IMR-90 (cell line): ENCODE measurements around the gene PIWIL4. TPM values are rescaled to one million over a fixed set of nuclear protein-coding genes. Genes with fewer than 3 reads are reported as not detected.

Experiments used
- ATAC-seq: fragments of 200-7000 bp; cut with Tn5 transposase; 2 replicates; pipeline ENCODE4 v1.9.1; 2020; ENCODE audit warnings: low read depth, mild to moderate bottlenecking, moderate library complexity
- BruUV-seq: library from RNA; stranded (reverse); fragments of 400-500 nt; replicated peaks from 2 replicates; lab custom pipeline; 2021; lab: Mats Ljungman, UMichigan
- CTCF ChIA-PET: fragments of 300-600 bp; formaldehyde crosslinking; extraction: SDS; loops from one replicate; lab custom pipeline; 2021; ENCODE audit warnings: antibody characterized with exemption; lab: Yijun Ruan, JAX
- POLR2A ChIA-PET: fragments of 300-600 bp; sonication (Branson Sonifier 250); formaldehyde crosslinking; loops from one replicate; lab custom pipeline; 2022; ENCODE audit warnings: antibody characterized with exemption; ENCODE audit not compliant: unreplicated experiment; lab: Charles Lee
- DNase-seq: peaks from one replicate; pipeline ENCODE4 v3.0.0; 2013
- H2AFZ ChIP-seq: replicated peaks from 2 replicates; pipeline ENCODE3; 2013; ENCODE audit warnings: low read length, mild to moderate bottlenecking; ENCODE audit not compliant: poor library complexity
- H2AK5ac ChIP-seq: 2 replicates; pipeline ENCODE4 v1.6.1; 2013; ENCODE audit warnings: low read depth, low read length, inconsistent platforms
- H2AK9ac ChIP-seq: replicated peaks from 2 replicates; pipeline ENCODE3; 2013; ENCODE audit warnings: mild to moderate bottlenecking, low read depth, low read length, moderate library complexity; ENCODE audit not compliant: poor library complexity
- H2BK120ac ChIP-seq: 2 replicates; pipeline ENCODE4 v1.6.1; 2013; ENCODE audit warnings: low read depth, low read length, inconsistent platforms
- H2BK15ac ChIP-seq: 3 replicates; pipeline ENCODE4 v1.6.1; 2013; ENCODE audit warnings: low read depth, low read length, inconsistent platforms
- H2BK20ac ChIP-seq: 2 replicates; pipeline ENCODE4 v1.6.1; 2013; ENCODE audit warnings: low read depth, mild to moderate bottlenecking, inconsistent platforms, low read length, moderate library complexity
- H2BK5ac ChIP-seq: 2 replicates; pipeline ENCODE4 v1.6.1; 2013; ENCODE audit warnings: mild to moderate bottlenecking, low read depth, low read length, inconsistent platforms; ENCODE audit not compliant: poor library complexity, severe bottlenecking
- H3K14ac ChIP-seq: replicated peaks from 2 replicates; pipeline ENCODE4 v1.6.1; 2013; ENCODE audit warnings: low read depth, low read length, inconsistent platforms
- H3K18ac ChIP-seq: 2 replicates; pipeline ENCODE4 v1.6.1; 2013; ENCODE audit warnings: low read depth, low read length, control low read depth
- H3K23ac ChIP-seq: 2 replicates; pipeline ENCODE4 v1.6.1; 2013; ENCODE audit warnings: low read depth, low read length, inconsistent platforms
- H3K27ac ChIP-seq: 2 replicates; pipeline ENCODE4 v1.5.1; 2013; ENCODE audit warnings: mild to moderate bottlenecking, control low read depth, low read length; ENCODE audit not compliant: insufficient read depth
- H3K27me3 ChIP-seq: 2 replicates; pipeline ENCODE4 v1.6.1; 2013; ENCODE audit warnings: low read length; ENCODE audit not compliant: control insufficient read depth, insufficient read depth
- H3K36me3 ChIP-seq: 2 replicates; pipeline ENCODE4 v1.6.1; 2013; ENCODE audit warnings: low read length, mixed read lengths; ENCODE audit not compliant: control insufficient read depth, insufficient read depth
- H3K4ac ChIP-seq: 2 replicates; pipeline ENCODE4 v1.6.1; 2013; ENCODE audit warnings: low read depth, low read length, inconsistent platforms
- H3K4me1 ChIP-seq: 2 replicates; pipeline ENCODE4 v1.6.1; 2013; ENCODE audit warnings: low read length, mixed read lengths; ENCODE audit not compliant: control insufficient read depth, insufficient read depth
- H3K4me2 ChIP-seq: 2 replicates; pipeline ENCODE4 v1.6.1; 2013; ENCODE audit warnings: low read depth, mild to moderate bottlenecking, control low read depth, low read length, moderate library complexity
- H3K4me3 ChIP-seq: 2 replicates; pipeline ENCODE4 v1.5.1; 2013; ENCODE audit warnings: low read depth, mild to moderate bottlenecking, control low read depth, low read length, moderate library complexity; ENCODE audit not compliant: insufficient read depth
- H3K56ac ChIP-seq: 2 replicates; pipeline ENCODE4 v1.6.1; 2013; ENCODE audit warnings: low read length, inconsistent platforms; ENCODE audit not compliant: insufficient read depth; ENCODE audit errors: extremely low read depth
- H3K79me1 ChIP-seq, 2 experiments: 2 replicates each; pipeline ENCODE4 v1.6.1; 2013; ENCODE audit warnings: low read length in 2 of 2, inconsistent platforms in 1 of 2, low read depth in 1 of 2
- H3K9ac ChIP-seq: 2 replicates; pipeline ENCODE4 v1.6.1; 2013; ENCODE audit warnings: low read depth, low read length, control low read depth
- H3K9me1 ChIP-seq: 2 replicates; pipeline ENCODE4 v1.6.1; 2013; ENCODE audit warnings: low read length, inconsistent platforms; ENCODE audit not compliant: insufficient read depth
- H3K9me3 ChIP-seq: 2 replicates; pipeline ENCODE4 v1.6.1; 2013; ENCODE audit warnings: low read length; ENCODE audit not compliant: control insufficient read depth, insufficient read depth
- H4K20me1 ChIP-seq: 2 replicates; pipeline ENCODE4 v1.6.1; 2013; ENCODE audit warnings: low read length, inconsistent platforms; ENCODE audit not compliant: insufficient read depth
- H4K5ac ChIP-seq: 2 replicates; pipeline ENCODE4 v1.6.1; 2013; ENCODE audit warnings: mild to moderate bottlenecking, low read depth, low read length, control low read depth
- H4K8ac ChIP-seq, 2 experiments: 2 replicates each; pipeline ENCODE4 v1.6.1; 2013; ENCODE audit warnings: low read depth in 2 of 2, low read length in 2 of 2, control low read depth in 1 of 2, inconsistent platforms in 1 of 2
- H4K91ac ChIP-seq: 2 replicates; pipeline ENCODE4 v1.6.1; 2013; ENCODE audit warnings: low read depth, low read length, inconsistent platforms; ENCODE audit not compliant: insufficient read depth
- CTCF ChIP-seq: conservative IDR thresholded peaks from 2 replicates; pipeline ENCODE4 v1.5.1; 2012; ENCODE audit warnings: mild to moderate bottlenecking, low read depth, low read length, improper control_type of control experiment
- MAFK ChIP-seq: IDR thresholded peaks from 2 replicates; pipeline ENCODE4 v1.6.1; 2012; ENCODE audit warnings: low read depth, low read length, improper control_type of control experiment
- MAZ ChIP-seq: IDR thresholded peaks from 2 replicates; pipeline ENCODE4 v1.6.1; 2012; ENCODE audit warnings: low read depth, mild to moderate bottlenecking, low read length, improper control_type of control experiment, moderate library complexity, borderline replicate concordance
- RCOR1 ChIP-seq: IDR thresholded peaks from 2 replicates; pipeline ENCODE4 v1.6.1; 2012; ENCODE audit warnings: mild to moderate bottlenecking, low read length, improper control_type of control experiment; ENCODE audit not compliant: insufficient replicate concordance
- RFX5 ChIP-seq: IDR thresholded peaks from 2 replicates; pipeline ENCODE4 v1.8.0; 2012; ENCODE audit warnings: low read depth, mild to moderate bottlenecking, low read length, moderate library complexity
- WGBS, 2 experiments: methylation state at CpG; one replicate each; pipeline versions ENCODE4 v1.1.5 to v1.1.7; 2013; ENCODE audit warnings: missing lambda C conversion rate in 2 of 2; ENCODE audit not compliant: insufficient read length in 1 of 2; ENCODE audit errors: extremely low coverage in 2 of 2; 5-methylcytosine and 5-hydroxymethylcytosine counted together
- dilution Hi-C: fragments of 300-500 bp; cut with HindIII; formaldehyde crosslinking; loops from one replicate; pipeline ENCODE4 v1.14.3; 2018; ENCODE audit warnings: low sequenced_read_pairs; ENCODE audit not compliant: unreplicated experiment
- in situ Hi-C: fragments of 300-500 bp; cut with MboI; formaldehyde crosslinking; loops from 3 replicates; pipeline ENCODE4 v1.14.3; 2019; ENCODE audit warnings: low sequenced_read_pairs, inconsistent platforms, mixed read lengths
- intact Hi-C: fragments of 100-400 bp; cut with micrococcal nuclease; formaldehyde crosslinking; loops from 2 replicates; pipeline ENCODE4 v1.10.0; 2022
- polyA plus RNA-seq, 3 experiments: library from polyadenylated mRNA; depleted of rRNA; stranded (reverse); fragments of >200 nt; gene quantifications; 2 replicates each; pipeline ENCODE4 v1.2.3, GENCODE V29; 2012; ENCODE audit warnings: low replicate concordance in 1 of 3
- total RNA-seq: library from RNA; depleted of rRNA; stranded (reverse); fragments of >200 nt; gene quantifications from 2 replicates; pipeline ENCODE4 v1.2.3, GENCODE V29; 2012

The PIWIL4 gene
- total and polyA plus RNA-seq, 2 of the 4 experiments (the other 2 are of a cell fraction): 0.72 to 1.3 TPM

- no peak overlapping the region for H3K23ac ChIP-seq
- H2BK5ac ChIP-seq: no peak overlapping the region
- POLR2A ChIA-PET: no interaction called here
- no peak overlapping the region for H2AFZ ChIP-seq
- H3K9me1 ChIP-seq: no peaks in the 10 kb centered on the region
- no peak overlapping the region for H3K4me3 ChIP-seq
- H2AK5ac ChIP-seq: no peak overlapping the region
- intact Hi-C loops (no loop called here), dilution Hi-C loops (no loop called here), in situ Hi-C loops (no loop called here)
- no peak overlapping the region for H3K4me2 ChIP-seq
- no peak overlapping the region for H3K14ac ChIP-seq
- H2AK9ac ChIP-seq: no peak overlapping the region
- CTCF ChIA-PET: no interaction called here
- H2BK20ac ChIP-seq: no peak overlapping the region
- no peak for ATAC-seq
- H4K20me1 ChIP-seq: no peaks in the 10 kb centered on the region
- WGBS, 2 experiments: 10% methylated on average over 1 of the region's 3 CpGs; no CpG with 5 or more reads in 1 of the 2 experiments
- H3K79me1 ChIP-seq: no peaks in the 10 kb centered on the region
- H3K56ac ChIP-seq: no peak overlapping the region
- no peak overlapping the region for H3K9ac ChIP-seq
- H3K9me3 ChIP-seq: no peaks in the 10 kb centered on the region
- no peak for DNase-seq
- no peak for TF ChIP-seq RFX5
- no peak for TF ChIP-seq CTCF
- no peak for TF ChIP-seq RCOR1
- TF ChIP-seq MAZ: no peak
- TF ChIP-seq MAFK: no peak
- no peak overlapping the region for H4K8ac ChIP-seq
- no peaks in the 10 kb centered on the region for H3K36me3 ChIP-seq
- H4K91ac ChIP-seq: no peak overlapping the region
- BruUV-seq: no TSS peak
- H2BK15ac ChIP-seq: no peak overlapping the region
- H3K18ac ChIP-seq: no peak overlapping the region
- peaks cover 33% of the 10 kb centered on the region for H3K27me3 ChIP-seq
- H3K4ac ChIP-seq: no peak overlapping the region
- no peak overlapping the region for H4K5ac ChIP-seq
- H2BK120ac ChIP-seq: no peak overlapping the region
- no peak overlapping the region for H3K27ac ChIP-seq
- peaks cover 1% of the 10 kb centered on the region; the same call in 1 of the 2 replicates for H3K4me1 ChIP-seq
Observed at GRCh38 chr11:94658888-94659287, 91.7 kb downstream of the PIWIL4 start.
